A549 (cell line): ENCODE data around the gene AMOTL1. TPM values are rescaled to one million over a fixed set of nuclear protein-coding genes. Genes with fewer than 3 reads are reported as not detected.

Experiments used
- ATAC-seq, 2 experiments: fragments of 200-7000 bp in 1 of 2; fragments of >200 bp in 1 of 2; cut with Nextera tagmentation in 1 of 2; cut with Tn5 transposase in 1 of 2; 3 replicates each; pipeline versions ENCODE4 v1.8.0 to v1.9.1; 2018 to 2020; ENCODE audit warnings: mild to moderate bottlenecking in 1 of 2, moderate library complexity in 1 of 2
- CTCF ChIA-PET: fragments of 300-600 bp; sonication (Branson Sonifier 250); formaldehyde crosslinking; extraction: SDS; loops from one replicate; lab custom pipeline; 2021; ENCODE audit warnings: antibody characterized with exemption, inconsistent platforms; lab: Yijun Ruan, JAX
- POLR2A ChIA-PET: fragments of 350-600 bp; formaldehyde crosslinking; extraction: SDS; loops from one replicate; lab custom pipeline; 2021; ENCODE audit warnings: antibody characterized with exemption, inconsistent platforms; lab: Yijun Ruan, JAX
- DNase-seq, 2 experiments: peaks; one replicate each; pipeline versions ENCODE4 v3.0.0 to v3.0.0-alpha.2; 2011 to 2016; ENCODE audit warnings: low read depth in 1 of 2, low spot score in 1 of 2
- FAIRE-seq: peaks from 2 replicates; lab custom pipeline; 2011; peaks lifted over from hg19 to GRCh38; lab: Jason Lieb, UNC
- H3K27ac ChIP-seq, 2 experiments: fragments of >200 bp; sonication (Bioruptor Twin); formaldehyde crosslinking; 3 replicates each; pipeline ENCODE4 v1.5.1; 2016 to 2017
- H3K4me1 ChIP-seq: fragments of >200 bp; sonication (Bioruptor Twin); formaldehyde crosslinking; 3 replicates; pipeline ENCODE4 v1.6.1; 2016
- H3K4me2 ChIP-seq: fragments of >200 bp; sonication (Bioruptor Twin); formaldehyde crosslinking; 3 replicates; pipeline ENCODE4 v1.6.1; 2016
- H3K4me3 ChIP-seq: fragments of >200 bp; sonication (Bioruptor Twin); formaldehyde crosslinking; 3 replicates; pipeline ENCODE4 v1.5.1; 2016
- H3K9me3 ChIP-seq: fragments of >200 bp; sonication (Bioruptor Twin); formaldehyde crosslinking; 3 replicates; pipeline ENCODE4 v1.6.1; 2016
- CEBPB ChIP-seq, 2 experiments: fragments of >200 bp in 1 of 2; sonication (Bioruptor Twin) in 1 of 2; formaldehyde crosslinking in 1 of 2; IDR thresholded peaks; 2 replicates each; pipeline ENCODE4 v1.6.1; 2012 to 2016
- EHF ChIP-seq: fragments of 250-450 bp; sonication (Bioruptor Pico); IDR thresholded peaks from 2 replicates; pipeline ENCODE4 v1.5.0; 2020; ENCODE audit warnings: mild to moderate bottlenecking
- EHMT2 ChIP-seq: fragments of 200-600 bp; sonication (generic); IDR thresholded peaks from 2 replicates; pipeline ENCODE4 v1.6.1; 2016; ENCODE audit warnings: antibody characterized with exemption, low read depth, mild to moderate bottlenecking, moderate library complexity
- ELK1 ChIP-seq: fragments of 150-350 bp; IDR thresholded peaks from 2 replicates; pipeline ENCODE4 v1.6.1; 2014; ENCODE audit warnings: low read depth, mild to moderate bottlenecking, low read length
- FOSB ChIP-seq: fragments of 250-450 bp; sonication (Bioruptor Pico); IDR thresholded peaks from 2 replicates; pipeline ENCODE4 v1.5.0; 2020; ENCODE audit warnings: mild to moderate bottlenecking, moderate library complexity
- FOSL2 ChIP-seq, 2 experiments: fragments of 450-650 bp in 1 of 2; fragments of >200 bp in 1 of 2; sonication (Bioruptor Twin) in 1 of 2; formaldehyde crosslinking; IDR thresholded peaks; 2 replicates each; pipeline versions ENCODE4 v1.5.0 to v1.6.1; 2016 to 2020; ENCODE audit warnings: mild to moderate bottlenecking in 1 of 2, moderate library complexity in 1 of 2
- HDAC2 ChIP-seq: fragments of 200-600 bp; sonication (generic); IDR thresholded peaks from 2 replicates; pipeline ENCODE4 v1.6.1; 2016
- HEYL ChIP-seq: fragments of 250-450 bp; sonication (Bioruptor Pico); IDR thresholded peaks from 2 replicates; pipeline ENCODE4 v1.8.0; 2021; ENCODE audit warnings: mild to moderate bottlenecking, moderate library complexity
- HOXA7 ChIP-seq: fragments of 250-450 bp; sonication (Bioruptor Pico); IDR thresholded peaks from 2 replicates; pipeline ENCODE4 v1.5.0; 2020; ENCODE audit warnings: mild to moderate bottlenecking, moderate library complexity
- JUN ChIP-seq, 2 experiments: fragments of >200 bp; sonication (Bioruptor Twin); formaldehyde crosslinking; IDR thresholded peaks; 2 replicates in 1 of 2; 3 replicates in 1 of 2; pipeline ENCODE4 v1.6.1; 2016 to 2017
- MAZ ChIP-seq: fragments of 150-350 bp; IDR thresholded peaks from 2 replicates; pipeline ENCODE4 v1.6.1; 2014; ENCODE audit warnings: antibody characterized with exemption, low read depth, low read length, borderline replicate concordance
- REST ChIP-seq: fragments of 200-600 bp; sonication (generic); IDR thresholded peaks from 2 replicates; pipeline ENCODE4 v1.6.1; 2016; ENCODE audit warnings: antibody characterized with exemption, mild to moderate bottlenecking, moderate library complexity
- TFCP2L1 ChIP-seq: fragments of 250-450 bp; sonication (Bioruptor Pico); IDR thresholded peaks from 2 replicates; pipeline ENCODE4 v1.5.0; 2021; ENCODE audit warnings: mild to moderate bottlenecking
- ZFP36 ChIP-seq: fragments of 450-650 bp; IDR thresholded peaks from 2 replicates; pipeline ENCODE4 v1.6.1; 2014; ENCODE audit warnings: borderline replicate concordance; ENCODE audit not compliant: partially characterized antibody
- ZNF302 ChIP-seq: fragments of 250-450 bp; sonication (Bioruptor Pico); IDR thresholded peaks from 2 replicates; pipeline ENCODE4 v1.9.0; 2021; ENCODE audit warnings: inconsistent platforms, mild to moderate bottlenecking, moderate library complexity
- WGBS: methylation state at CpG from one replicate; pipeline ENCODE4 v1.1.6; 2017; ENCODE audit errors: missing lambda C conversion rate; 5-methylcytosine and 5-hydroxymethylcytosine counted together
- polyA plus RNA-seq, 4 experiments: library from polyadenylated mRNA; depleted of rRNA in 3 of 4; stranded (reverse); fragments of >200 nt; fragmentation: RNase III in 1 of 4; extraction: RNeasy Plus Mini Kit Qiagen cat#74134 plus additional on column Dnase treatment in 1 of 4; gene quantifications; 2 replicates in 3 of 4; 3 replicates in 1 of 4; pipeline ENCODE4 v1.2.3, GENCODE V29; 2011 to 2017
- TF ChIP-seq, protein P1 (sequence below): fragments of >200 bp; sonication (Bioruptor Twin); formaldehyde crosslinking; IDR thresholded peaks from 3 replicates; pipeline ENCODE4 v1.6.1; 2016
- TF ChIP-seq, protein P2 (sequence below): fragments of 250-450 bp; sonication (Bioruptor Pico); IDR thresholded peaks from 2 replicates; pipeline ENCODE4 v1.5.0; 2021; ENCODE audit warnings: mild to moderate bottlenecking, moderate library complexity, borderline replicate concordance

AMOTL1 gene
- polyA plus RNA-seq, 2 of the 4 experiments (the other 2 are of a cell fraction) = 3.9 to 12.2 TPM

DNA sequence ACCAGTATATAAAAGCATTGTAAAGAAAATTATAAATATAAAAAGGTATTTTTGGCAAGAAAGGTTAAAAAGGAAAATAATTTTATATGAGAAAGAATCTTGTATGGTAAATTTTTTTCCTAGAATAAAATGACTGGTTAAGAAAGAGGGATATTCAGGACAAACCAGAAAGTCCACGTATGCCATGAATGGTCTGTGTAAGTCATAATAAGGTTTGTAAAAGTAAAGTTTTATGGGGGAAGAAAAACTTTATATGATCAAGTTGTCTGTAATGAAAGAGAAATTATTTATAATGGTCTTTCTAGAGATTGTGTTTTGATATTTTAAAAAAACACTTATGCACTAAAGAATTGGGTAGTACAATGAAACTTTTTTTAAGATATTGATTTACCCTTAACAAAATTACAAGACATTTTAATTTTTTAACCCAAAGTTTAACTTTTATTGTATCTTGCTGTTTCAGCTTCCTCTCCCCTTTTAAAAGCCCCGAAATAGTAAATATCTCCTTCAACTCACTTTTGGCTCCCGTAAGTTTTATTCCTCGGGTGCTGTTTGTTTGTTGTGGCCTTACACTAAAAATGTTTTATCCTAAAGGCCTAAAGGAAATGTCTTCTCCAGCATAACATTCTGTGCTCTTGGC is 47.7 kb downstream of the AMOTL1 start:
- Histone ChIP-seq H3K4me1 (no peaks in the 10 kb centered on the region), H3K4me3 (no peak overlapping the region), H3K27ac (no peak overlapping the region), H3K9me3 (peaks cover 7% of the 10 kb centered on the region; the same call in 1 of the 3 replicates), H3K4me2 (no peak overlapping the region)
- FAIRE-seq (no peak), ATAC-seq (no peak), DNase-seq (peak in 1 of 2 experiments; percentile 43)
- WGBS = 81% methylated on average over 4 of the region's 4 CpGs
- TF ChIP-seq, protein P1, sequence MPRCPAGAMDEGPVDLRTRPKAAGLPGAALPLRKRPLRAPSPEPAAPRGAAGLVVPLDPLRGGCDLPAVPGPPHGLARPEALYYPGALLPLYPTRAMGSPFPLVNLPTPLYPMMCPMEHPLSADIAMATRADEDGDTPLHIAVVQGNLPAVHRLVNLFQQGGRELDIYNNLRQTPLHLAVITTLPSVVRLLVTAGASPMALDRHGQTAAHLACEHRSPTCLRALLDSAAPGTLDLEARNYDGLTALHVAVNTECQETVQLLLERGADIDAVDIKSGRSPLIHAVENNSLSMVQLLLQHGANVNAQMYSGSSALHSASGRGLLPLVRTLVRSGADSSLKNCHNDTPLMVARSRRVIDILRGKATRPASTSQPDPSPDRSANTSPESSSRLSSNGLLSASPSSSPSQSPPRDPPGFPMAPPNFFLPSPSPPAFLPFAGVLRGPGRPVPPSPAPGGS = no peak
- peak; percentile 81 for TF ChIP-seq ZFP36
- ChIA-PET POLR2A (no interaction called here), CTCF (no interaction called here)

GRCh38 chr11:94820480-94820879 is 52.3 kb downstream of the AMOTL1 start:
- no peak overlapping the region for H3K4me2 ChIP-seq
- H3K4me3 ChIP-seq = no peak overlapping the region
- ChIA-PET POLR2A (no interaction called here), CTCF (interaction anchor here (0.8 to 1.3 kb wide), 2 partner anchors 9 to 197 kb away, joined by 3 to 6 read pairs; no protein-coding TSS in a partner anchor)
- TF ChIP-seq ZFP36 = no peak
- TF ChIP-seq JUN (IDR thresholded peaks at IDR 0.05) = no peak
- no peak for TF ChIP-seq MAZ
- no peak for TF ChIP-seq EHMT2
- TF ChIP-seq HEYL (CRISPR knock-in tag) = no peak
- no peak for TF ChIP-seq FOSB (CRISPR knock-in tag)
- TF ChIP-seq, protein P2, sequence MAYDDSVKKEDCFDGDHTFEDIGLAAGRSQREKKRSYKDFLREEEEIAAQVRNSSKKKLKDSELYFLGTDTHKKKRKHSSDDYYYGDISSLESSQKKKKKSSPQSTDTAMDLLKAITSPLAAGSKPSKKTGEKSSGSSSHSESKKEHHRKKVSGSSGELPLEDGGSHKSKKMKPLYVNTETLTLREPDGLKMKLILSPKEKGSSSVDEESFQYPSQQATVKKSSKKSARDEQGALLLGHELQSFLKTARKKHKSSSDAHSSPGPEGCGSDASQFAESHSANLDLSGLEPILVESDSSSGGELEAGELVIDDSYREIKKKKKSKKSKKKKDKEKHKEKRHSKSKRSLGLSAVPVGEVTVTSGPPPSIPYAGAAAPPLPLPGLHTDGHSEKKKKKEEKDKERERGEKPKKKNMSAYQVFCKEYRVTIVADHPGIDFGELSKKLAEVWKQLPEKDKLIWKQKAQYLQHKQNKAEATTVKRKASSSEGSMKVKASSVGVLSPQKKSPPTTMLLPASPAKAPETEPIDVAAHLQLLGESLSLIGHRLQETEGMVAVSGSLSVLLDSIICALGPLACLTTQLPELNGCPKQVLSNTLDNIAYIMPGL (CRISPR knock-in tag) = no peak
- TF ChIP-seq FOSL2 (IDR thresholded peaks at IDR 0.05) = no peak
- TF ChIP-seq FOSL2 (CRISPR knock-in tag; IDR thresholded peaks at IDR 0.05) = no peak
- no peak for TF ChIP-seq ELK1
- TF ChIP-seq TFCP2L1 (CRISPR knock-in tag) = no peak
- TF ChIP-seq HOXA7 = no peak
- TF ChIP-seq CEBPB (IDR thresholded peaks at IDR 0.05) = no peak
- no peak for TF ChIP-seq REST
- no peak for TF ChIP-seq HDAC2
- TF ChIP-seq EHF (CRISPR knock-in tag) = no peak
- no peak for TF ChIP-seq ZNF302 (CRISPR knock-in tag)
- no peak for ATAC-seq
- H3K27ac ChIP-seq = no peak overlapping the region
- FAIRE-seq = no peak
- 88% methylated on average over 7 of the region's 7 CpGs for WGBS
- peaks cover 6% of the 10 kb centered on the region; the same call in 1 of the 3 replicates for H3K9me3 ChIP-seq
- DNase-seq = no peak
- no peaks in the 10 kb centered on the region for H3K4me1 ChIP-seq
